ENCODE measurements around the gene SUB1. TPM values are rescaled to one million over a fixed set of nuclear protein-coding genes. Genes with fewer than 3 reads are reported as not detected.

Gene SUB1
- polyA plus RNA-seq, 1 donor (not counting 4 experiments of a cell fraction or from before 2014, with no cell fraction given) = 432 TPM

DNA sequence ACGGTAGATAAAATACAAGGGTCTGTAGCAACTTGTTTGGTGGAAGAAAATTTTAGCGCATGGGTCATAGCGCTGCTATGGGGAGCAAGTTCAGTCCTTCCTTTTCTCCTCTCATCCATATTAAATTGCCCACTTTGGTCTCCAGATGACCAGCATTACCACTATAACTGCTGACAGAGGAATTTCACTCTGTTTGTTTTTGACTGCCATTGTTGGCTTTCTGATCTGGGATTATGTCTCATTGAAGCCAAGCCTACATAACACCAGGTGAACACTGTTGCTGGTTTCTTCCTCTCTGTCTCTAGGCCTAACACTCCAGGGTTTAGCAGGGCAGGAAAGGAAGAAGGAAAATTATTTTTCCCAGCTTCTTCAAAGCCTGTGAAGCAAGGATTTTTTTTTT lies 6.6 kb upstream of the SUB1 start:
- Histone ChIP-seq H3K27me3 (ENCODE audit: control insufficient read depth, extremely low read depth, insufficient read depth, low read length) (no peaks in the 10 kb centered on the region), H3K9me1 (ENCODE audit: control insufficient read depth, extremely low read depth, insufficient read depth, low read length) (no peaks in the 10 kb centered on the region), H3K9me3 (ENCODE audit: control insufficient read depth, low read depth, low read length) (no peaks in the 10 kb centered on the region), H3K9ac (ENCODE audit: control insufficient read depth, extremely low read depth, insufficient read depth, low read length) (no peak overlapping the region), H3K27ac (ENCODE audit: control insufficient read depth, insufficient read depth, low read length) (no peak overlapping the region), H3K4me1 (ENCODE audit: control insufficient read depth, extremely low read depth, insufficient read depth, low read length) (no peaks in the 10 kb centered on the region), H3K36me3 (ENCODE audit: control insufficient read depth in 2 of 2, extremely low read depth in 1 of 2, insufficient read depth in 2 of 2, low read length in 2 of 2) (no peaks in the 10 kb centered on the region), H3K4me2 (ENCODE audit: control insufficient read depth, extremely low read depth, insufficient read depth, low read depth, low read length) (no peak overlapping the region), H3K79me2 (ENCODE audit: control insufficient read depth, insufficient read depth, low read length) (no peaks in the 10 kb centered on the region), H4K20me1 (ENCODE audit: control insufficient read depth, extremely low read depth, insufficient read depth, low read length) (no peaks in the 10 kb centered on the region), H3K4me3 (ENCODE audit: control insufficient read depth in 2 of 3, extremely low read depth in 1 of 3, insufficient read depth in 2 of 3, low read depth in 1 of 3, low read length in 3 of 3) (no peak overlapping the region), H2AFZ (ENCODE audit: control insufficient read depth, low read length) (no peak overlapping the region)
- FAIRE-seq (no peak), DNase-seq (ENCODE audit: low read depth, low spot score) (no peak)
- TF ChIP-seq, protein P1, sequence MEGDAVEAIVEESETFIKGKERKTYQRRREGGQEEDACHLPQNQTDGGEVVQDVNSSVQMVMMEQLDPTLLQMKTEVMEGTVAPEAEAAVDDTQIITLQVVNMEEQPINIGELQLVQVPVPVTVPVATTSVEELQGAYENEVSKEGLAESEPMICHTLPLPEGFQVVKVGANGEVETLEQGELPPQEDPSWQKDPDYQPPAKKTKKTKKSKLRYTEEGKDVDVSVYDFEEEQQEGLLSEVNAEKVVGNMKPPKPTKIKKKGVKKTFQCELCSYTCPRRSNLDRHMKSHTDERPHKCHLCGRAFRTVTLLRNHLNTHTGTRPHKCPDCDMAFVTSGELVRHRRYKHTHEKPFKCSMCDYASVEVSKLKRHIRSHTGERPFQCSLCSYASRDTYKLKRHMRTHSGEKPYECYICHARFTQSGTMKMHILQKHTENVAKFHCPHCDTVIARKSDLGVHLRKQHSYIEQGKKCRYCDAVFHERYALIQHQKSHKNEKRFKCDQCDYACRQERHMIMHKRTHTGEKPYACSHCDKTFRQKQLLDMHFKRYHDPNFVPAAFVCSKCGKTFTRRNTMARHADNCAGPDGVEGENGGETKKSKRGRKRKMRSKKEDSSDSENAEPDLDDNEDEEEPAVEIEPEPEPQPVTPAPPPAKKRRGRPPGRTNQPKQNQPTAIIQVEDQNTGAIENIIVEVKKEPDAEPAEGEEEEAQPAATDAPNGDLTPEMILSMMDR (optimal IDR thresholded peaks at IDR 0.05 in 1 of 3, IDR thresholded peaks at IDR 0.05 in 1 of 3, conservative IDR thresholded peaks at IDR 0.05 in 1 of 3; ENCODE audit: extremely low read depth in 1 of 3, insufficient read depth in 2 of 3, low read length in 3 of 3) = no peak
- no peak for TF ChIP-seq EZH2 (IDR thresholded peaks at IDR 0.05; ENCODE audit: low read length)
- dilution Hi-C loops (cut with MboI; ENCODE audit: extremely low pct_ligation_motif_present, low sequenced_read_pairs) = no loop called here

DNA sequence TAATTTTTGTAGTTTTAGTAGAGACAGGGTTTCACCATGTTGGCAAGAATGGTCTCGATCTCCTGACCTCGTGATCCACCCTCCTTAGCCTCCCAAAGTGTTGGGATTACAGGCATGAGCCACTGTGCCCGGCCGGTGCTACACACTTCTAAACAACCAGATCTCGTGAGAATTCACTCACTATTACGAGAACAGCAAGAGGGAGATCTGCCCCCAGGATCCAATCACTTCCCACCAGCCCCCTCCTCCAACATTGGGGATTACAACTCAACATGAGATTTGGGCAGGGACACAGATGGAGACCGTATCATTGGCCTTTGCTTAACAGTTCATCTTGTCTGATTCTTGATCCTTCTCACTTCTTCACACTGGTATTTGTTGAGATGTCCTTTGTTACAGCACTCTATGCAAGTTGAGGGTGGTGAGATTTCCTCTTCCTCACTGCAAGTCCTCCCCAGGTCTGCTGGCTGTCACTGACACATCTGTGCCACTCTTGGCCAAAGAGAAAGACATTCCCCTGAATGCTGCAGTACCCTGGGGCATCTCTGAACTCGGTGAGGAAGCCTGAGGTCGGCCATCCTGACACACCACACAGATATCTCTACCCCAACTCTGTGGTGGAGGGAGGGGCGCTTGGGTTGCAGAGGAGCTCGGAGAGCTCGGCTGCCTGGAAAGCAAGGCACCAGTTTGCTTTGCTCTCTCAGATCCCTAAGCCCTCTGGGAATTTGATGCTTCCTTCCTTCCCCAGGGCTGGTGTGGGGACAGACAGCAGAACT lies 4.2 kb upstream of the SUB1 start:
- dilution Hi-C loops (cut with MboI; ENCODE audit: extremely low pct_ligation_motif_present, low sequenced_read_pairs) = no loop called here
- no peaks in the 10 kb centered on the region for H3K27me3 ChIP-seq (ENCODE audit: control insufficient read depth, extremely low read depth, insufficient read depth, low read length)
- no peaks in the 10 kb centered on the region for H3K4me1 ChIP-seq (ENCODE audit: control insufficient read depth, extremely low read depth, insufficient read depth, low read length)
- no peaks in the 10 kb centered on the region for H4K20me1 ChIP-seq (ENCODE audit: control insufficient read depth, extremely low read depth, insufficient read depth, low read length)
- H3K27ac ChIP-seq (ENCODE audit: control insufficient read depth, insufficient read depth, low read length) = no peak overlapping the region
- H3K79me2 ChIP-seq (ENCODE audit: control insufficient read depth, insufficient read depth, low read length) = peaks cover 8% of the 10 kb centered on the region
- no peak overlapping the region for H3K4me2 ChIP-seq (ENCODE audit: control insufficient read depth, extremely low read depth, insufficient read depth, low read depth, low read length)
- FAIRE-seq = no peak
- H3K4me3 ChIP-seq (ENCODE audit: control insufficient read depth in 2 of 3, extremely low read depth in 1 of 3, insufficient read depth in 2 of 3, low read depth in 1 of 3, low read length in 3 of 3) = no peak overlapping the region
- no peak overlapping the region for H2AFZ ChIP-seq (ENCODE audit: control insufficient read depth, low read length)
- no peak for DNase-seq (ENCODE audit: low read depth, low spot score)
- TF ChIP-seq, protein P1 (optimal IDR thresholded peaks at IDR 0.05 in 1 of 3, IDR thresholded peaks at IDR 0.05 in 1 of 3, conservative IDR thresholded peaks at IDR 0.05 in 1 of 3; ENCODE audit: extremely low read depth in 1 of 3, insufficient read depth in 2 of 3, low read length in 3 of 3) = no peak
- TF ChIP-seq EZH2 (IDR thresholded peaks at IDR 0.05; ENCODE audit: low read length) = no peak
- no peaks in the 10 kb centered on the region for H3K9me3 ChIP-seq (ENCODE audit: control insufficient read depth, low read depth, low read length)
- H3K36me3 ChIP-seq (ENCODE audit: control insufficient read depth in 2 of 2, extremely low read depth in 1 of 2, insufficient read depth in 2 of 2, low read length in 2 of 2) = no peaks in the 10 kb centered on the region
- no peaks in the 10 kb centered on the region for H3K9me1 ChIP-seq (ENCODE audit: control insufficient read depth, extremely low read depth, insufficient read depth, low read length)
- H3K9ac ChIP-seq (ENCODE audit: control insufficient read depth, extremely low read depth, insufficient read depth, low read length) = no peak overlapping the region

Measured in keratinocyte (primary cell).